Activated CD8-positive, alpha-beta T cell treated with anti-CD3 and anti-CD28 coated beads, Interleukin-2, amount 10 ng/mL, durations not matched to agents 7 days and 5 days (primary cell): Measurements from ENCODE around the gene C4orf50. TPM values are rescaled to one million over a fixed set of nuclear protein-coding genes. Genes with fewer than 3 reads are reported as not detected.

Source experiments
- ATAC-seq: fragments of 150-1000 bp; cut with Tn5 transposase; one replicate; pipeline ENCODE4 v1.10.0; 2021; ENCODE audit warnings: moderate library complexity
- CTCF ChIA-PET: fragments of 350-600 bp; sonication (Branson Sonifier 250); formaldehyde crosslinking; loops from one replicate; lab custom pipeline; 2021; ENCODE audit warnings: antibody characterized with exemption; lab: Charles Lee
- POLR2A ChIA-PET: fragments of 350-600 bp; sonication (Branson Sonifier 250); formaldehyde crosslinking; loops from one replicate; lab custom pipeline; 2021; ENCODE audit warnings: antibody characterized with exemption; lab: Charles Lee
- DNase-seq: peaks from one replicate; pipeline ENCODE4 v3.0.0-alpha.2; 2020
- H3K27ac Mint-ChIP-seq: one replicate; pipeline ENCODE4 v1.8.0; 2021; ENCODE audit warnings: mild to moderate bottlenecking, mixed read lengths
- H3K27me3 Mint-ChIP-seq: one replicate; pipeline ENCODE4 v1.8.0; 2021; ENCODE audit warnings: low read depth, mixed read lengths
- H3K36me3 Mint-ChIP-seq: one replicate; pipeline ENCODE4 v1.8.0; 2021; ENCODE audit warnings: low read depth, mixed read lengths
- H3K4me1 Mint-ChIP-seq: one replicate; pipeline ENCODE4 v1.8.0; 2021; ENCODE audit warnings: low read depth, mixed read lengths
- H3K4me3 Mint-ChIP-seq: one replicate; pipeline ENCODE4 v1.8.0; 2021; ENCODE audit warnings: mild to moderate bottlenecking, mixed read lengths
- H3K9me3 Mint-ChIP-seq: one replicate; pipeline ENCODE4 v1.8.0; 2022; ENCODE audit warnings: mixed read lengths; ENCODE audit not compliant: insufficient read depth
- total RNA-seq, 2 experiments: library from RNA; stranded (reverse); gene quantifications; one replicate each; pipeline ENCODE4 v1.2.3, GENCODE V29; 2021

Gene C4orf50
- total RNA-seq, 2 experiments from 2014 or later, result 0.13 to 0.24 TPM

DNA sequence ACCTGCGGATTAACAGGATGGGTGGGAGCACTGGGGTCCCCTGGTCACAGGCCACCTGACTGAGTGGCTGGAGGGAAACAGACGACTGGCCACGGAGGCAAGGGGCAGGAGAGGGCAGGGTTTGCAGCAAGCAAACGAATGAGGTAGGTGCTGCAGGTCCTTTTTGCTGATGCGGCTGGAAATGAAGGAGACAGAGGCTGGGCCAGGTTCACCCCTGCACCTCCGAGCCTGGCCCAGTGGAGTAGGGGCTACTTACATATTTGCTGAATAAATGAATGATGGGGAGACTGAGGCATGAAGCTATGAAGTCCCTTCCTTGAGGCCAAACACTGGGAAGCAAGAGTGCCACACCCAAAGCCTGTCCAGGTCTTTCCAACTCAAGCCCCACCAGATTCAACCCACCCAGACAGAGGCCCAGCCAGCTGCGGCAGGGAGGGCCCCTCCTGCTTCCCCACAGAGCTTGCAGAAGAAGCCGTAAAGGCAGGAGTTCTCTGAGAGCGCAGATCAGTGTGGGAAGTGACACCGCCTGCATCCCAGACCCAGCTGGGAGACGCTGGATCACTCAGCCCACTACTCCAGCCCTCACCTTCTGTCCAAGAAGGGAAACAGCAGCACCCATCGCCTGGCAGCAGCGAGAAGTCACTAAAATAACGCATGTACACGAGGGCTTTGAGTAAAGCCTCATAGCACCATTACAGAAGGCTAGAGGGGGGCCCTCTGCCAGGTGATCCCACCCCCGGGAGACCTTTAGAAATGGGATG lies 36.1 kb upstream of the C4orf50 start:
- ChIA-PET CTCF (no interaction called here), POLR2A (no interaction called here)
- H3K27me3 Mint-ChIP-seq, result no peaks in the 10 kb centered on the region
- H3K4me3 Mint-ChIP-seq, result no peak overlapping the region
- peaks cover 15% of the 10 kb centered on the region for H3K36me3 Mint-ChIP-seq
- DNase-seq (no peak), ATAC-seq (no peak)
- H3K27ac Mint-ChIP-seq, result no peak overlapping the region
- H3K4me1 Mint-ChIP-seq, result no peaks in the 10 kb centered on the region
- peaks cover 11% of the 10 kb centered on the region for H3K9me3 Mint-ChIP-seq

GRCh38 chr4:6052679-6053078 lies 34.4 kb upstream of the C4orf50 start:
- Mint-ChIP-seq H3K27ac (no peak overlapping the region), H3K9me3 (no peaks in the 10 kb centered on the region), H3K36me3 (peaks cover 4% of the 10 kb centered on the region), H3K4me1 (peaks cover 5% of the 10 kb centered on the region), H3K4me3 (no peak overlapping the region), H3K27me3 (no peaks in the 10 kb centered on the region)
- ATAC-seq (no peak), DNase-seq (no peak)
- ChIA-PET POLR2A (no interaction called here), CTCF (interaction anchor here (1.3 kb wide), 1 partner anchor 32 kb away, joined by 3 read pairs; no protein-coding TSS in a partner anchor)

- Mint-ChIP-seq H3K27me3 (no peaks in the 10 kb centered on the region), H3K4me3 (no peak overlapping the region), H3K4me1 (peaks cover 5% of the 10 kb centered on the region), H3K36me3 (no peaks in the 10 kb centered on the region), H3K9me3 (no peaks in the 10 kb centered on the region), H3K27ac (no peak overlapping the region)
- DNase-seq, result no peak
- CTCF ChIA-PET, result no interaction called here
- POLR2A ChIA-PET, result no interaction called here
- no peak for ATAC-seq
These were observed 32.3 kb upstream of the C4orf50 start for GRCh38 chr4:6050551-6050950.

DNA sequence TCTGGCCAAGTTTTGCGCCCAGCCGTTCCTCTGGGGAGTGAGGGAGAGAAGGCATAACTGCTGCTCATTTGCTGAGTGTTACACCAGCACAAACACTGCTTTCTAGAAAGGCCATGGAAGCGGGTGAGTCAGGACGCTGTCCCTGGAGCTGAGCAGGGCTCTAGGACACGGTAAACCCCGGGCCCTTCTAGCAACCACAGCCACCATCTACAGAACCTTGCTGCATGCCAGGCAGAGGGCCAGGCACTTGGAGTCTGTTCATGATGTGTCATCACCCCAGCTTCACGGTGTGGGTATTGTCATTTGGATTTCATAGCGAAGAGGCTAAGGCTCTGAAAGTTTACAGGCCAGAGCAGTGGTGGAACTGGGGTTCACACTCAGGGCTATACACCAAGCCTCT lies 31.8 kb upstream of the C4orf50 start:
- Mint-ChIP-seq H3K4me1 (peaks cover 5% of the 10 kb centered on the region), H3K9me3 (no peaks in the 10 kb centered on the region), H3K27ac (no peak overlapping the region), H3K4me3 (no peak overlapping the region), H3K36me3 (no peaks in the 10 kb centered on the region), H3K27me3 (no peaks in the 10 kb centered on the region)
- ChIA-PET CTCF (no interaction called here), POLR2A (no interaction called here)
- ATAC-seq (no peak), DNase-seq (no peak)

DNA sequence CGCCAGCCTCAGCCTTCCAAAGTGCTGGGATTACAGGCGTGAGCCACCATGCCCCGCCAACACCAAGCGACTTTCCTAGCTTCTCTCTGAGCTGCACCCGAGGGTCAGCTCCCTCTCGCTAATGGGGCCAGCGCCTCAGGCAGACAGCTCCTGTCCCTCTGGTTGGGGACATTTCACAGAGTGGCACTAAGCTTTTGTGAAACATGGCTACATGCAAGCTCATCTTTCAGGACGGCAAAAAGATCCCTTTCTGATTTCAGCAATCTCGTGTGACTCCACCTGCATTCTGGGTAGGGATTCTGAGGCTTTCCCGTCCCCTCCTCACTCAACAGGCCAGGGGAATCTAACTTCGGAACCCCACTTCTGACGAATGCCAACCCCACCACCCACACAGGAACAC lies 31.0 kb upstream of the C4orf50 start:
- Mint-ChIP-seq H3K9me3 (no peaks in the 10 kb centered on the region), H3K4me3 (no peak overlapping the region), H3K27ac (no peak overlapping the region), H3K27me3 (no peaks in the 10 kb centered on the region), H3K36me3 (no peaks in the 10 kb centered on the region), H3K4me1 (peaks cover 5% of the 10 kb centered on the region)
- ATAC-seq (no peak), DNase-seq (no peak)
- ChIA-PET CTCF (no interaction called here), POLR2A (no interaction called here)

DNA sequence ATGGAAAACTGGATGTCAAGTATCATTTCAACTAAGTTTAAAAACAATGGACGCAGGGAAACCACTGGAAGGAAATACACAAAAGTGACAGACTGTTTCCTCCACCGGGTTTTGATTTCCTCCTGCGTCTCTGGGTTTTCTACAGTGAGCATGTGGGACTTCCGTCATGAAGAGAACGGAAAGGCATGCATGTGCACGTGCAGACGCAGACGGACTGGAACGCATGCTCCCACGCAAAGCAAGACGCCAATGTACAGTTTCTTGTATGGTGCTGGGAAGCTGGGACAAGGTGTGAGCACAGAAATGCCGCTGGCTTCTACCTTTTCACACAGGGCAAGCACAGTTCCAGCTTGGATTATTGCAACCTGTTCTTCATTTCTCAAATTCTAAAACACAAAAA lies 30.3 kb upstream of the C4orf50 start:
- CTCF ChIA-PET, result no interaction called here
- Mint-ChIP-seq H3K4me3 (no peak overlapping the region), H3K36me3 (no peaks in the 10 kb centered on the region), H3K27ac (no peak overlapping the region), H3K9me3 (no peaks in the 10 kb centered on the region), H3K27me3 (no peaks in the 10 kb centered on the region), H3K4me1 (peaks cover 7% of the 10 kb centered on the region)
- ATAC-seq (no peak), DNase-seq (no peak)
- POLR2A ChIA-PET, result no interaction called here

DNA sequence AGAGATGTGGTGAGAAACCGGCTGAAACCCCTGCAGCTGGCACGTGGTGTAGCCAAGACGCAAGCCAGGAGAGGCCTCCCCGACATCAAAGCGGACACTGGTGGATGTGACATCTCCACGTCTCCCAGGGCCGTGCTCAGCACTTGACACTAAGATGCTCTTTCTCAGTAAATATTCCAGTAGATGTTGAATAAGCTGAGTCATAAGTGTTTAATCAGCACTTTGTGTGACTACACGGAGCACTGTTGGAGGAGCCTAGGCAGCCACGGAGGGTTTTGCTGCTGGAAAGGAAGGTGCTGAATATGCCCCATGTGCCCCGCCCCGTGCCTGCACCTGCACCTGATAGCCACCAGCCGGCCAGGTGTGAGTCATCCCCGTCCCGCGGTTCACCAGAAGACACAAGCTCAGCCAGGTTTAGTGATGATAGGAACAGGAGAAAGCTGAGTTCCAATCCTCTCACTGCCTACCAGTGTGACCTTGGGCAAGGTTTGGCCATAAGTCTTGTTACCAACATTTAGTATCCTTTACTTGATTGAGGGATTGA lies 29.0 kb upstream of the C4orf50 start:
- Mint-ChIP-seq H3K4me3 (no peak overlapping the region), H3K27ac (no peak overlapping the region), H3K36me3 (no peaks in the 10 kb centered on the region), H3K9me3 (no peaks in the 10 kb centered on the region), H3K27me3 (no peaks in the 10 kb centered on the region), H3K4me1 (peaks cover 12% of the 10 kb centered on the region)
- POLR2A ChIA-PET, result no interaction called here
- ATAC-seq (no peak), DNase-seq (no peak)
- CTCF ChIA-PET, result no interaction called here

DNA sequence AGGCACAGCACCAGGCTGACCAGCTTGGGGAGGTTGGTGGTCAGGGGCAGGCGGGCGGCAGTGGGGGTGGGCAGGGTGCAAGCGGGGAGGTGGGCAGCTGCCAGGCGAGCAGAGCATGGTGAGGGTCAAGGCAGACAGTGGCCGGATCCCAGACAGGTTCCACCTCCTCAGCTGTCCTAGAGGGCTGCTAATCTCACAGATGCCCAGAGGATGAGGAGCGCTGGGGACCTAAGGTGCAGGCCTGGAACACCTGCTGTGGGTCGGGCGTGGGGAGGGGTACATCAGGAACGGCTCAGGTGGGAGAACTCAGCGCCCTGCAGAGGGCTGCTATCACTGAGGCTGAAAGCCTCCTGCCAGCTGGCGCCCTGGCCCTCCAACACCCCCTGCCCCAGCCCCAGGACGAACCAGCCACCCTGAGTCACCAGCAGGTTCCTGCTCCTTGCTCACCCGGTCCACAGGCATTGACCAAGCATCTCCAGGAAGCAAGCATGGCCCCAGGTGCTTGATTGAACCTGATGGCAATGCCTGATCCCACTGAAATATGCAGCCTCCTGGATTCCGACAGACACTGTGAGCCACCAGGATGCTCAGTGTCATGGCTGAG lies 28.4 kb upstream of the C4orf50 start:
- DNase-seq (no peak), ATAC-seq (no peak)
- no peaks in the 10 kb centered on the region for H3K9me3 Mint-ChIP-seq
- ChIA-PET POLR2A (no interaction called here), CTCF (no interaction called here)
- H3K4me3 Mint-ChIP-seq, result no peak overlapping the region
- no peaks in the 10 kb centered on the region for H3K27me3 Mint-ChIP-seq
- H3K27ac Mint-ChIP-seq, result no peak overlapping the region
- no peaks in the 10 kb centered on the region for H3K36me3 Mint-ChIP-seq
- H3K4me1 Mint-ChIP-seq, result peaks cover 14% of the 10 kb centered on the region

DNA sequence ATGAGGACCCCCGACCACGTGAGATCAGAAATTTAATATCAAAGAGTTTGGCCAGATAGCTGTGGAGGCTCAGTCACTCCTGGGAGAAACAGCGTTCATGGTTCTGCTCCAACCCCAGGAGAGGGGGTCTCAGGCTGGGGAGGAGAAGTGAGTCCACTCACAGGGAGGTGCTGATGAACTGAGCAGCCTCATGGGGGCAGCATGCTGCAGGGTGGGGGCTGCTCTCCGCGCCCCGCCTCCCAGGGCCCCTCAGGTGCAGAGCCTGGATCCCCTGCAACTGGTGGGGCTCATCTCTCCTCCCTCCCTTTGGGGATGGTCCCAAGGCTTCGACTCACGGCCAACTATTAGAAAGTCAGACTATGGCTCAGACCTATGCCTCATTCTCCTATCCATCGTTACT lies 26.6 kb upstream of the C4orf50 start:
- no peak overlapping the region for H3K4me3 Mint-ChIP-seq
- no peak for DNase-seq
- CTCF ChIA-PET, result no interaction called here

GRCh38 chr4:6044276-6044675 lies 26.0 kb upstream of the C4orf50 start:
- Mint-ChIP-seq H3K27me3 (no peaks in the 10 kb centered on the region), H3K36me3 (no peaks in the 10 kb centered on the region), H3K4me1 (peaks cover 17% of the 10 kb centered on the region), H3K9me3 (no peaks in the 10 kb centered on the region), H3K4me3 (no peak overlapping the region), H3K27ac (no peak overlapping the region)
- DNase-seq, result no peak
- ATAC-seq, result no peak
- ChIA-PET POLR2A (no interaction called here), CTCF (no interaction called here)

More for the DNA sequence above, 26.6 kb upstream of the C4orf50 start:
- Mint-ChIP-seq H3K27ac (no peak overlapping the region), H3K27me3 (no peaks in the 10 kb centered on the region), H3K36me3 (no peaks in the 10 kb centered on the region), H3K4me1 (peaks cover 17% of the 10 kb centered on the region), H3K9me3 (no peaks in the 10 kb centered on the region)
- POLR2A ChIA-PET, result no interaction called here
- no peak for ATAC-seq

DNA sequence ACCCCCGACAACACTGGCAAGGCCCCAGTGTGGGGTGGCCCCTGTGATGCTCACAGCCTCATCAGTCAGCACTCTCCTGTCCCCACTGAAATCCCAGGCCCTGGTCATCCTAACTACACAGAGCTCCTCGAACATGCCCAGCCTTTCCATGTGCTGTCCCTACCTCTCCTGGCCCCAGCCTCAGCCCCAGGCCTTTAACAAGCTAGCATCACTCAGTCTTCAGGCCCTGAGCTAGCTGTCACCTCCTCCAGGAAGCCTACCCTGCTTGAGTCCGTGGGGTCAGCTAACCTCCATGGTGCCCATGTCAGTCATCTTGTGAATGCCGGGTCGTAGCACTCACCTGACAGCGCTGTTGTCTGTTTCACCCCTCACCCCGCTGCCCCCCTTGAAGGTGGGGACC lies 25.6 kb upstream of the C4orf50 start:
- no peak overlapping the region for H3K27ac Mint-ChIP-seq
- no peak for ATAC-seq
- no peaks in the 10 kb centered on the region for H3K9me3 Mint-ChIP-seq
- DNase-seq, result no peak
- H3K27me3 Mint-ChIP-seq, result no peaks in the 10 kb centered on the region
- H3K4me1 Mint-ChIP-seq, result peaks cover 17% of the 10 kb centered on the region
- ChIA-PET POLR2A (no interaction called here), CTCF (no interaction called here)
- H3K36me3 Mint-ChIP-seq, result no peaks in the 10 kb centered on the region
- H3K4me3 Mint-ChIP-seq, result no peak overlapping the region

DNA sequence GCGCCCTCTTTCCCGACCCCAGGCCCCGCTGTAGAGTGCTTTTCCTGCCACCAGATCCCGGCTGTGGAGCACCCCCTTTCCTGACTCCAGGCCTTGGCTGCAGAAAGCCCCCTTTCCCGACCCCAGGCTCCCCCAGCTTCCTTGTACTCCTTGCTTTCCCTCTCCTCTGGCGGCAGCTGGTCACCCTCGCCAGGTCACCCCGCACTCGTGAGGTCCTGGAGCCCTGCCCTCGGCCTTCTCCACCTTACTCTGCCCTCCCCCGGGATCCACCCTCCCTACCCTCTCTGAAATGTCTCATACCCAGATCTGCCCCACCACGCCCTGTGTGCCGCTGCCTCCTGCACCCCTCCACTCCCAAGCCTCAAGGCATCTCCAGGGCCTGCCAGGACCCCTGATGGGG lies 25.0 kb upstream of the C4orf50 start:
- Mint-ChIP-seq H3K4me1 (peaks cover 12% of the 10 kb centered on the region), H3K27me3 (no peaks in the 10 kb centered on the region), H3K27ac (no peak overlapping the region), H3K4me3 (no peak overlapping the region), H3K9me3 (no peaks in the 10 kb centered on the region), H3K36me3 (no peaks in the 10 kb centered on the region)
- no peak for ATAC-seq
- DNase-seq, result no peak
- CTCF ChIA-PET, result no interaction called here
- POLR2A ChIA-PET, result no interaction called here
